ENCODE measurements around the gene DNASE1.

GRCh38 chr16:3623642-3624041, 30.8 kb upstream of the DNASE1 start:
- TF ChIP-seq CTCF (IDR thresholded peaks at IDR 0.05): no peak
- TF ChIP-seq POLR2A (IDR thresholded peaks at IDR 0.05): no peak

Data from adrenal gland (tissue), 5 donors.